SK-N-SH treated with all-trans-retinoic acid at 6 μM for 48 hours (cell line): ENCODE data around the gene MAP3K7CL.

ENCODE experiments used
- ATAC-seq: fragments of 200-7000 bp; cut with Tn5 transposase; 3 replicates; pipeline ENCODE4 v1.9.1; 2020; ENCODE audit warnings: mild to moderate bottlenecking, moderate library complexity
- ARNTL ChIP-seq: fragments of 450-650 bp; formaldehyde crosslinking; IDR thresholded peaks from 2 replicates; pipeline ENCODE4 v1.5.0; 2020; ENCODE audit warnings: low read depth, mild to moderate bottlenecking, moderate library complexity, borderline replicate concordance
- BACH2 ChIP-seq: fragments of 250-450 bp; sonication (Bioruptor Pico); IDR thresholded peaks from 2 replicates; pipeline ENCODE4 v1.9.0; 2021; ENCODE audit warnings: mild to moderate bottlenecking, borderline replicate concordance
- CSDC2 ChIP-seq: fragments of 250-450 bp; sonication (Bioruptor Pico); IDR thresholded peaks from 2 replicates; pipeline ENCODE4 v1.5.0; 2020; ENCODE audit warnings: mild to moderate bottlenecking, moderate library complexity
- ISL1 ChIP-seq: fragments of 250-450 bp; sonication (Bioruptor Pico); IDR thresholded peaks from 2 replicates; pipeline ENCODE4 v2.1.2; 2022; ENCODE audit warnings: mild to moderate bottlenecking, moderate library complexity
- OSR1 ChIP-seq: fragments of 250-450 bp; sonication (Bioruptor Pico); IDR thresholded peaks from 2 replicates; pipeline ENCODE4 v1.8.0; 2022; ENCODE audit warnings: moderate library complexity, mild to moderate bottlenecking, inconsistent platforms
- PATZ1 ChIP-seq: fragments of 250-450 bp; sonication (Bioruptor Pico); IDR thresholded peaks from 2 replicates; pipeline ENCODE4 v1.8.0; 2020; ENCODE audit warnings: mild to moderate bottlenecking, moderate library complexity, borderline replicate concordance
- POU6F1 ChIP-seq: fragments of 250-450 bp; sonication (Bioruptor Pico); IDR thresholded peaks from 2 replicates; pipeline ENCODE4 v1.8.0; 2021; ENCODE audit warnings: low read depth, mild to moderate bottlenecking, moderate library complexity, borderline replicate concordance
- RARB ChIP-seq: fragments of 250-450 bp; sonication (Bioruptor Pico); IDR thresholded peaks from 2 replicates; pipeline ENCODE4 v1.8.0; 2021; ENCODE audit warnings: mild to moderate bottlenecking, moderate library complexity
- ZFP3 ChIP-seq: fragments of 250-450 bp; sonication (Bioruptor Pico); IDR thresholded peaks from 2 replicates; pipeline ENCODE4 v1.5.0; 2020; ENCODE audit warnings: mild to moderate bottlenecking, moderate library complexity
- ZFP30 ChIP-seq: fragments of 450-650 bp; formaldehyde crosslinking; IDR thresholded peaks from 2 replicates; pipeline ENCODE4 v1.5.0; 2022; ENCODE audit warnings: mild to moderate bottlenecking, moderate library complexity
- ZNF70 ChIP-seq: fragments of 450-650 bp; formaldehyde crosslinking; IDR thresholded peaks from 2 replicates; pipeline ENCODE4 v1.5.0; 2020; ENCODE audit warnings: mild to moderate bottlenecking, moderate library complexity
- ZNF8 ChIP-seq: fragments of 450-650 bp; formaldehyde crosslinking; IDR thresholded peaks from 2 replicates; pipeline ENCODE4 v1.5.0; 2020; ENCODE audit warnings: mild to moderate bottlenecking, moderate library complexity
- TF ChIP-seq, protein P1 (sequence below): fragments of 250-450 bp; sonication (Bioruptor Pico); IDR thresholded peaks from 2 replicates; pipeline ENCODE4 v1.5.0; 2020; ENCODE audit warnings: mild to moderate bottlenecking, moderate library complexity
- TF ChIP-seq, protein P2 (sequence below): fragments of 250-450 bp; sonication (Bioruptor Pico); IDR thresholded peaks from 2 replicates; pipeline ENCODE4 v1.5.1; 2020; ENCODE audit warnings: low read depth, mild to moderate bottlenecking, moderate library complexity

Gene MAP3K7CL, protein sequence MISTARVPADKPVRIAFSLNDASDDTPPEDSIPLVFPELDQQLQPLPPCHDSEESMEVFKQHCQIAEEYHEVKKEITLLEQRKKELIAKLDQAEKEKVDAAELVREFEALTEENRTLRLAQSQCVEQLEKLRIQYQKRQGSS

GRCh38 chr21:29130270-29130969, at the start of gene MAP3K7CL:
Gene MAP3K7CL (plus strand): TSS chr21:29130644. CDS start chr21:29133345, 2,701 bp downstream.
- ATAC-seq = peak; percentile 99
- TF ChIP-seq, protein P1, sequence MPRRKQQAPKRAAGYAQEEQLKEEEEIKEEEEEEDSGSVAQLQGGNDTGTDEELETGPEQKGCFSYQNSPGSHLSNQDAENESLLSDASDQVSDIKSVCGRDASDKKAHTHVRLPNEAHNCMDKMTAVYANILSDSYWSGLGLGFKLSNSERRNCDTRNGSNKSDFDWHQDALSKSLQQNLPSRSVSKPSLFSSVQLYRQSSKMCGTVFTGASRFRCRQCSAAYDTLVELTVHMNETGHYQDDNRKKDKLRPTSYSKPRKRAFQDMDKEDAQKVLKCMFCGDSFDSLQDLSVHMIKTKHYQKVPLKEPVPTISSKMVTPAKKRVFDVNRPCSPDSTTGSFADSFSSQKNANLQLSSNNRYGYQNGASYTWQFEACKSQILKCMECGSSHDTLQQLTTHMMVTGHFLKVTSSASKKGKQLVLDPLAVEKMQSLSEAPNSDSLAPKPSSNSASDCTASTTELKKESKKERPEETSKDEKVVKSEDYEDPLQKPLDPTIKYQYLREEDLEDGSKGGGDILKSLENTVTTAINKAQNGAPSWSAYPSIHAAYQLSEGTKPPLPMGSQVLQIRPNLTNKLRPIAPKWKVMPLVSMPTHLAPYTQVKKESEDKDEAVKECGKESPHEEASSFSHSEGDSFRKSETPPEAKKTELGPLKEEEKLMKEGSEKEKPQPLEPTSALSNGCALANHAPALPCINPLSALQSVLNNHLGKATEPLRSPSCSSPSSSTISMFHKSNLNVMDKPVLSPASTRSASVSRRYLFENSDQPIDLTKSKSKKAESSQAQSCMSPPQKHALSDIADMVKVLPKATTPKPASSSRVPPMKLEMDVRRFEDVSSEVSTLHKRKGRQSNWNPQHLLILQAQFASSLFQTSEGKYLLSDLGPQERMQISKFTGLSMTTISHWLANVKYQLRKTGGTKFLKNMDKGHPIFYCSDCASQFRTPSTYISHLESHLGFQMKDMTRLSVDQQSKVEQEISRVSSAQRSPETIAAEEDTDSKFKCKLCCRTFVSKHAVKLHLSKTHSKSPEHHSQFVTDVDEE (CRISPR knock-in tag) = no peak
- TF ChIP-seq PATZ1 (no peak), ARNTL (CRISPR knock-in tag) (no peak), CSDC2 (CRISPR knock-in tag) (no peak), ZNF70 (no peak), ZFP3 (no peak), OSR1 (CRISPR knock-in tag) (no peak), RARB (CRISPR knock-in tag) (no peak), ZFP30 (CRISPR knock-in tag) (no peak), ZNF8 (peak; percentile 27; the same call in 1 of the 2 replicates), ISL1 (peak; percentile 58; the same call in 1 of the 2 replicates), POU6F1 (CRISPR knock-in tag) (no peak)
- TF ChIP-seq, protein P2, sequence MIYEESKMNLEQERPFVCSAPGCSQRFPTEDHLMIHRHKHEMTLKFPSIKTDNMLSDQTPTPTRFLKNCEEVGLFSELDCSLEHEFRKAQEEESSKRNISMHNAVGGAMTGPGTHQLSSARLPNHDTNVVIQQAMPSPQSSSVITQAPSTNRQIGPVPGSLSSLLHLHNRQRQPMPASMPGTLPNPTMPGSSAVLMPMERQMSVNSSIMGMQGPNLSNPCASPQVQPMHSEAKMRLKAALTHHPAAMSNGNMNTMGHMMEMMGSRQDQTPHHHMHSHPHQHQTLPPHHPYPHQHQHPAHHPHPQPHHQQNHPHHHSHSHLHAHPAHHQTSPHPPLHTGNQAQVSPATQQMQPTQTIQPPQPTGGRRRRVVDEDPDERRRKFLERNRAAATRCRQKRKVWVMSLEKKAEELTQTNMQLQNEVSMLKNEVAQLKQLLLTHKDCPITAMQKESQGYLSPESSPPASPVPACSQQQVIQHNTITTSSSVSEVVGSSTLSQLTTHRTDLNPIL (CRISPR knock-in tag) = no peak; the same call in 1 of the 2 replicates
- TF ChIP-seq, all 23 proteins: peak for 2

DNA sequence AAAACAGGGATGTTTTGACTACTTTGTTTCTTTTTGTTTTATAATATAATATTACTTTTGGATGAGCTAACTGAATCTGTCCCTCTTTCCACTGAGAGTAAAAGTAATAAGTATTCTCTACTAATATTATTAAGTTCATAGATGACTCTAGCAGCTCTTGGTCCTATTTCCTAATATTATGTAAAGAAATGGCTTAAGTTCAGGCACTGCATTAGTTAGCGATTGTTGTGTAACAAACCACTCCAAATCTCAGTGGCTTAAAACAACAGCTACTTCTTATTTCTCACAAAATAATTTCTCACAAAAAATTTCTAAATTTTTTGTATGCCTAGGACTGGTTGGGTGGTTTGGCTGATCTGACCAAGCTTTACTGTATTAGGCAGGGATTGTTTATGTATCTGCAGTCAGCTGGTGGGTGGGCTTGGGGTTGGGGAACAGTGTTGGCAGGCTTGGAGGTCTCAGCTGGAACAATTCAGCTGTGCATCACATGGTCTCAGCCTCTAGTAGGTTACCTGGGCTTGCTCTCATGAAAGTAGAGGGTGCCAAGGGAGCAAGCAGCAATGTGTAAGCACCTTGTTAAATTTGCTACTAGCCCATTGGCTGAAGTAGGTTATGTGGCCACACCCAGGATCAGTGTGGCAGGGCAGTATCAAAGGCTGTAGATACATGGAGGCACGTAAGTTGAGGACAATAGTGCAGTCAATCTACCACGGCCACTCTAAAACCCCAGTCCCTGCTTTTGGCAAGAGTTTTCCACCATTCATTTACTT, 48.2 kb upstream of the MAP3K7CL start:
- TF ChIP-seq ARNTL (CRISPR knock-in tag) (no peak), ZFP3 (no peak), BACH2 (no peak), PATZ1 (no peak)
- TF ChIP-seq, protein P1 (CRISPR knock-in tag) = no peak
- no peak for ATAC-seq
